GM21515 (cell line): ENCODE data around the gene ANKRD7.
A peak's percentile ranks its signal among the peaks of the same experiment; 100 is the strongest.
"Not testable (repeated sequence)": the region's sequence is repeated elsewhere in the genome, so short reads cannot be mapped to it uniquely, and the experiment has no call there.

Experiments
- ATAC-seq: cut with Tn5 transposase; IDR thresholded peaks from one replicate; pipeline ENCODE4 v1.9.1; 2021; ENCODE audit not compliant: unreplicated experiment

Gene ANKRD7

DNA sequence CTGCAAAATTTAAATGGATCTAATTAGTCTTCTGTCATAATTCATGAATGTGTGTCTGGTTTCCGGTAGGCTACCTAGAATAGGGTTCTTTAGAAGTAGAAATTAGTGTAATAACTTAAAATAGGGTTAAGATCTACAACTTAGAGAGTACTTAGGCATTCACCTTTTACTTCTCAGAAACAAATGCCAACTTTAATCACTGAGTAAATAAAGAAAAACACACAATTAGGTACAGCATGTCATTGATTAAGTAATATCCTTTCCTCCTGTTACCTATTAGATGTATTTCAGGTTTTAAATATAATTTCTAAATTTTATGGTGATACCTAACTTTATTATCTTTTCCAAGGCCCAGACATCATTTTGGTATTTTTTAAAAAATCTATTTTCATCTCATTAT, 9.3 kb downstream of the ANKRD7 start:
- ATAC-seq: no peak

DNA sequence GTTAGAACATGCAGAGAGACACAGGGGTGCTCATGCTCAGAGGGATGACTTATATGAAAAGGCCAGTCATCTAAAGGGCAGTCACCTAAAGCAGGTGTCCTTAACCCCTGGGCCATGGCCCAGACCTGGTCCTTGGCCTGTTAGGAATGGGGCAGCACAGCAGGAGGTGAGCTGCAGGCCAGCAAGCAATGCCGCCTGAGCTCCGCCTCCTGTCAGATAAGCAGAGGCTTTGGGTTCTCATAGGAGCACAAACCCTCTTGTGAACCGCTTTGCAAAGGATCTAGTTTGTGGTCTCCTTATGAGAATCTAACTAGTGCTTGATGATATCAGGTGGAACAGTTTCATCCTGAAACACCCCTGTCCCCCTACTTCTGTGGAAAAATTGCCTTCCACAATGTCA, 14.5 kb downstream of the ANKRD7 start:
- ATAC-seq: no peak

DNA sequence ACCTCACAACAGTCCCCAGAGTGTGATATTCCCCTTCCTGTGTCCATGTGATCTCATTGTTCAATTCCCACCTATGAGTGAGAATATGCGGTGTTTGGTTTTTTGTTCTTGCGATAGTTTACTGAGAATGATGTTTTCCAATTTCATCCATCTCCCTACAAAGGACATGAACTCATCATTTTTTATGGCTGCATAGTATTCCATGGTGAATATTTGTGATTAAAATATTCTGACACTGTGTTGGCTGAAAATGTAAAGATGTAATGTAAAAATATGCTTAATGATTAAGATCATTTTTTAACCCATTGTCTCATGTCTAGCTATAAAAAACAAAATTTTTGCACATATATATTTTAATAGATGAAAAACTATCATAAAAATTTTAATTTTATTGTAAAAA, 15.8 kb downstream of the ANKRD7 start:
- ATAC-seq: not testable (repeated sequence)

DNA sequence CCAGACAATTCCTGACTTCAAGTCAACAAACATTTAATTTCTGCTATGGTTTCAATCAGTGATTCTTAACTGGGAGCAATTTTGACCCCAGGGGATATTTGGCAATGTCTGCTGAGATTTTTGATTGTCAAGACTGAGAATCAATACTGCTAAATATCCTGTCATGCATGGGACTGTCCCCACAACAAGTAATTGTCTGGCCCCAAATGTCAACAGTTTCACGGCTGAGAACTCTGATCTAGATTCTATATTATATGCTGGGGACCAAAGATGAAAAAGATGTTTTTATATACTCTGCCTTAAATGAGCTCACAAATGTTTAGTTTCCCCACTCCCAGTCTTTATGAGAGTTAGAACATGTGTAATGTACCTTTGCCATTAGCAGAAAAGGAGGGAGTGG, 19.2 kb downstream of the ANKRD7 start:
- ATAC-seq: no peak

DNA sequence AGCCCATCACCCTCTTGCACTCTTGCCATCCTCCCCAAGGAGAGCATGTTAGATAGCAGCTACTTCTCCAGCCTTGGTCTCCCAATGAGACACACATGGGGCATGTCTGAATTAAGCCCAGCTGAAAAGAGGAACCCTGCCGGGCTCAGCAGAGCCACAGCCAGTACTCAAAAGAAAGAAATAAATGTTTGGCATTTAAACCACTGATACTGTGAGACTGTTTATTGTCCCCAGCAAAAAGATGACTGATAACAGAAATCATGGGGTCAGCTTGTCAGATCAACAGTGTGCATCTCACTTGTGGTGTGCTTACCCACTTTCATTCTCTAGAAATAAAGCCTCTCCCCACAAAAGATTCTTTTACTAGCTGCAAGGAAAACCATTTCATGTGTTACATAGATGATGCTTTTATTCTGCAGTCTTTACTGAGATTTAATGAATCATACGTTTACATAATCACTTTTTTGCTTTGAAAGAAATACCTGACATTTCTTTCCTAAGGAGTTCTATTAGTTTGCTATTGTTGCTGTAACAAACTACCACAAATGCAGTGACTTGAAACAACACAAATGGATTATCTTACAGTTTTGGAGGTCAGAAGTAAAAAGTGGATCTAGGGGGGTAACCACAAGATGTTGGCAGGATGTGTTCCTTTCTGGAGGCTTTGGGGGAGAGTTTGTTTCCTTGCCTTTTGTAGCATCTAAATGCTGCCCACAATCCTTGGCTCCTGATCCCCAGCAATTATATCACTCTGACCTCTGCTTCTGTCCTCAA, 20.9 kb downstream of the ANKRD7 start:
- ATAC-seq: peak; percentile 75

DNA sequence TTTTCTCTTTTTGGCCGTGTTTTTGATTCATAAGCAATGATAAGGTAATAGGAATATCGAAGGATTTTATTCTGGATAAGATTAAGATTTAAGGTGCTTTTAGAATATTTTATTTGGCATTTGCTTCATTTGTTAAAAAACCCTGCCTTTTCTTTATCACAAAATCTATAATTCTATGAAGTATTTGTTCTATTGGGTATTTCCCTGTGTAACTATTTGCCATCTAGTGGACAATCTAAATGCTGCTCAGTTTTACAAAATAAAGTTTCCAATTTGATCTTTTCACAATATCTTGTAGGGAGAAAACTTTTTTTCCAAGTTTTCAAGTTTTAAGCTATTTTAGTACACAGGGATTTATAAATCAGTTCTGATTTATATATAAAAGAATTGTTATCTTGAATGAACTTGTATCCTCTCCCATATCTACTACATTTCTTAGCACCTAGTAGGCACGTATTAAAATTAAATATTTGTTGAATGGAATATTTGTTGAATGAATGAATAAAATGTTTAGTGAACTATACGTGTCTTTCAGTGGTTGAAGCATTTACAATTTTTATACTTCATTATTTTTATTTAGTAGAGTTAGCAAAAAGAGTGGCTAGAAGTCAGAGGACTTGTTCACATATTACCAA, 26.5 kb downstream of the ANKRD7 start:
- ATAC-seq: no peak

DNA sequence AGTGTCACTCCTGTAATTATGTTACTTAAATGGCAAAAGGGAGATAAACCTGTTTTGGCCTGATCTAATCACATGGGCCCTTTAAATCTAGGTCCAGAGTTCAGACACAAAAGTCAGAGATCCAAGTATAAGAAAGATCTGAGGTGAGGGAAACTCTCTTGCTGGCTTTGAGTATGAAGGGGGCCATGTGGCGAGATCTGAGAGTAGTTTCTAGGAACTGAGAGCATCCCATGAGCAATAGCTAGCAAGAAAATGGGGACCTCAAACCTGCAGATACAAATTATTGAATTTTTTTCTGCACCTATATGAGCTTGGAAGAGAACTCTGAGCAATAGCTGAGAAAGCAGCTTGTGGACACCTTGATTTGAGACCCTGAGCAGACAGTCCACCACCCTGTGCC, 27.6 kb downstream of the ANKRD7 start:
- ATAC-seq: no peak

DNA sequence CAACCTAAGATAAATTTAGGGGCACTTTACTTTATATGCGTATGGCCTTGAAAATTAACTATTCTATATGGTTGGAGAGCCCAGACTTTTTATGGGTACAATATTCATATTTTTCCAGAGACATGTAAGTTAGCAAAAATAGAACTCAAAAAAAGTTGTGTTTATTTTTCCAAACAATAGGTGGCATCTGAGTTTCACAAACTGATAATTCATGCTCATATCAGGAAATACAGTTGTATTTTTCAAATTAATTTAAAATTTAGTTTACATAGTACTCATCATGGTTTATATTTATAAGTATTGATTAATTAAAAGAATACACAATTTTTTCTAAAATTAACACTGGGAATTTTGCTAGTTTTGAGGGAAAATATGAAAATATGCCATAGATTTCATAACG, 34.6 kb downstream of the ANKRD7 start:
- no peak for ATAC-seq

DNA sequence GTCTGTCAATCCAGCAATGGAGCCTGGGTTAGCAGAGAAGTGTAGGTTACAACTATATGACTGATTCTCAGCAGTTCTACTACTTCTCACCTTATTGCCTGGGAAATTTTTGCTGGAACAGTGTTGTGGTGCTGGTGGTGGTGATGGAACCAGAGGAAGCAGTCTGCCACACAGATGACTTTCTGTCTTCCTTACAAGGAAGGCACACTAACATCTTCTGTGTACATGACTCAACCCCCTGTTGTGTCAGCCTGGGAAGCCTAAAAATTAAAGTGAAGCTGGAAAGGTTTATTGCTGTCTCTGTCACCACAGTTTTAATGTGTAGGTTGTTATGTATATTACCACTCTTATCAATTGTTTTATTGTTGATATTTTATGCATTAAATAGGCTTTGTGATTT, 40.3 kb downstream of the ANKRD7 start:
- ATAC-seq: no peak

DNA sequence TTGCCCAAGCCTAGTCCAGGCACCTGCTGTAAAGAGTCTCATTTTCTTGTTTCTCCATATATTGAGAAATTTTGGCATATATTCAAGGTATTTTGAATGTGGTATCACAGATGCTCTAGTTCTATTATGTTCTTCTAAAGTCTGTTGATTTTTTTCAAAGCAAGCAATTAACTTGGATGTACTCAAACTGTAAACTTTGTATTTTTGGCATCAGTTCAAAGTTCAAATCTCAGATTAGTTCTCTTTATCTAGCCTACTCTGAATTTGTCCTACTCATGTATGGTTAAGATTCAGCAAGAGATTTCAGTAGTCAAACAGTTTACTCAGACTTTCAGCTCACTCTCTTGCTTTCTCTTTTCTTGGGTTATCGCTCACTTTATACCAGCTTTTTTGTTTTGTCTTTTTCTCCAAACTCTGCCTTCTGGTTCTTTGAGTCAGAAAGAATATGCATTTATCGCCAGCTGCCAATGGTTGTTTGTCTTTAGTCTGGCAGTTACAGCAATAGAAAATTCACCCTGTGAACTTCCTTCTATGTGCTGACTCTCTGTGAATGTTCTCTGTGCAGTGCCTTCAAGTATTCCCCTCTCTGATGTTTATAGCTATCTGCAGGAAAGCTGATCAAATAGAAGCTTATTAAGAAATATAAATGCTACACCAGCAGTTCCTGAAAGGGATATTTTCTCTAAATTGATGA, 56.0 kb downstream of the ANKRD7 start:
- no peak for ATAC-seq

DNA sequence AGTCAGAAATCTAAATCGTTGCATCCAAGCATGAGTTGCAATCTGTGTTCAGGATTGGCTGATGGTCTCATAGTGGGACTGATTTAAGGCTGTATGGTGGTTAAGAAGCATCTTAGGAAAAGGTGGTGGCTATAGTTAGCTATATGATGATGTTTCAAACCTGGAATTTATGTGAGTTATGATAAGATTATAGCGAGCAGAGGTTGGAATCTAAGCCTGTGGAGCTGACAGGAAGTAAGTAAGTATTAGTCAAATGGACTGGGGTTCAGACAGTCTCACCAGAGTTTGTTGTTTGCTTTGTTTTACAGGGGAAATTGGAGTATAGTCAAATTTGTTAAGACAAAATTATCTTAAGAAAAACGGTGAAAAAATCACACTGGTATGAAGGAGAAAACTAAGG, 56.7 kb downstream of the ANKRD7 start:
- ATAC-seq: no peak

DNA sequence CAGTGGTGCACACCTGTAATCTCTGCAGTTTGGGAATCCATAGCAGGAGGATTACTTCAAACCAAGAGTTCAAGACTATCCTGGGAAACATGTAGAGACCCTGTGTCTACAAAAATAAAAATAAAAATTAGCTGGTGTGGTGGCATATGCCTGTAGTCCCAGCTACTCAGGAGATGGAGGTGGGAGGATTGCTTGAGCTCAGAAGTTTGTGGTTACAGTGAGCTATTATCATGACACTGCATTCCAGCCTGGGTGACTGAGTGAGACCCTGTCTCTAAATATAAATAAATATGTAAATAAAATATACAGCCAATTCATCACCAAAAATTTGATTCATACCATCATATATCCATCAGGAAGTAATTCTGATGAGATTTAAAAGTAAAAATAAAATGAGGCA, 60.9 kb downstream of the ANKRD7 start:
- no peak for ATAC-seq

DNA sequence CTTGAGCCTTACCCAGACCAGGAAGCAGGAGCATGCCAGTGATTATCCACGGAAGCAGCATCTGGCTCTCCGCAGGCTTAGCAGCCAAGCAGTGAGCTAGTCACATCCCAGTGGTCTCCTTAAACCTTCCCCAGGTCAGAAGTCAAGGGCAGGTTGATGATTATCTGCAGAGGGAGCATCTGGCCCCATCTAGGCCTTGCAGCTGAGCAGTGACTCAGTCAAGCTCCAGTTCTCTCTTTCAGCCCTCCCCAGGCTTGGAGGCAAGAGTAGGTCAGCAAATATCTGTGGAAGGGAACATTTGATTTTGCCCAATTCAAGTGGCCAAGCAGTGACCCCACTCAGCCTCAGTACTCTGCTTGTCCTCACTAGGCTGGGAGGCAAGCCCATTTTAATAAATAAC, 61.6 kb downstream of the ANKRD7 start:
- ATAC-seq: no peak

DNA sequence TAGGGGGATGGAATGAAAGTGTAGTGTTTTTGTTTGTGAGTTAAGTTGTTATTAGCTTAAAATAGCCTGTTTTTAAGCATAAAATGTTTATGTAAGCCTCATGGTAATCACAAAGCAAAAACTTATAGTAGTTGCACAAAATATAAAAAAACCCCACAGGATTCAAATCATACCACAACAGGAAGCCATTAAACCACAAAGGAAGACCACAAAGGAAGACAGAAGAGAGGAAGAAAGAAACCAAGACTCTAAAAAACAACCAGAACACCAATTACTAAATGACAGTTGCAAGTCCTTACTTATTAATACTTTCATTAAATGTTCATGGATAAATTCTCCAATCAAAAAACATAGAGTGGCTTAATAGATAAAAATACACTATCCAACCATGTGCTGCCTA, 63.6 kb downstream of the ANKRD7 start:
- ATAC-seq: peak; percentile 89

DNA sequence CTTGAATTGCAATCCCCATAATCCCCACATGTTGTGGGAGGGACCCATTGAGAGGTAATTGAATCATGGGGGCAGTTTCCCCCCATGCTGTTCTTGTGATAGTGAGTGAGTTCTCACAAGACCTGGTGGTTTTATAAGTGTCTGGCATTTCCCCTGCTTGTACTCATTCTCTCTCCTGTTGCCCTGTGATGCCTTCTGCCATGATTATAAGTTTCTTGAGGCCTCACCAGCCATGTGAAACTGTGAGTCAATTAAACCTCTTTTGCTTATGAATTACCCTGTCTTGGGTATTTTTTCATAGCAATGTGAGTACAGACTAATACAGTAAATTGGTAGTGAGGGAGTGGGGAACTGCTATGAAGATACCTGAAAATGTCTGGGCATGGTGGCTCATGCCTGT, 65.0 kb downstream of the ANKRD7 start:
- no peak for ATAC-seq
